ENCODE data around the gene PTPN3.

DNA sequence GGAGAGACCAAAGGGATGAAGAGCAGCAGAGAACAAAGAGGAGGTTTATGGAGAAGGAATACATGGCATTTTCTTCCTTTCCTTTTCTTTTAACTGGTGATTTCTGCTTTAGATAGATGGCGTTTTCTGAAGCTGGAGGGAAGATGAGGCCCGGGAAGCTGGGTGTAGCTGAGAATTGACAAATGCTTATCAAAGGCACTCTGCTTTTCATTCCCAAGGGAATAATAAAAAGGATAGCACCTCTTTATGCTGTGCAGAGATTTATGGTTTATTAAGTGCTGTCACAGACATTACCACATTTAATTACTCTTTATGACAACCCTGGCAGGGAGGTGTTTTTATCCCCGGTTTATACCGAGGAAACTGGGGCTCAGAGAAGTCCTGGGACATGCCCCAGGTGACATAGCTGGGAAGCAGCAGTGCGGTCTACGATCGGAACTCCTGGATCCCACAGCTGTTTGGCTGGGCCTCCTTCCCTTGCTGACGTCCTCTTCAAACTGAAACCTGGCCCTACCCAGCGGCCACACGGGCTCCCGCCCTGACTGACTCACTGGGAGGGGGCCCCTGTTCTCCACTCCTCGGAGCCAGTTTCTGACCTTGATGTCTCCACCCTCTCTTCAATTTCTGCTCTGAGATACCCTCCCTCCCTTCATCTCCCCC lies 169.0 kb downstream of the PTPN3 start:
- TF ChIP-seq POLR2A (IDR thresholded peaks at IDR 0.05; ENCODE audit: low read length) (no peak), GATA1 (IDR thresholded peaks at IDR 0.05; ENCODE audit: low read depth, low read length) (no peak)

All from erythroblast (primary cell).